ENCODE measurements around the gene PPP2R2C.

Gene PPP2R2C

GRCh38 chr4:6324999-6325787 lies 147.2 kb downstream of the PPP2R2C start:
- no peak for DNase-seq (ENCODE audit: low read depth in 1 of 2, low spot score in 1 of 2)
- Histone ChIP-seq H3K27ac (replicated peaks) (no peak overlapping the region), H3K4me3 (replicated peaks; ENCODE audit: insufficient read depth, low read length) (no peak overlapping the region)

GRCh38 chr4:6324461-6324998 lies 147.9 kb downstream of the PPP2R2C start:
- Histone ChIP-seq H3K4me3 (replicated peaks; ENCODE audit: insufficient read depth, low read length) (no peak overlapping the region), H3K27ac (replicated peaks) (no peak overlapping the region), H3K27me3 (ENCODE audit: insufficient read depth, poor library complexity, severe bottlenecking) (peaks cover 15% of the 10 kb centered on the region)
- no peak for TF ChIP-seq POLR2AphosphoS5 (IDR thresholded peaks at IDR 0.05; ENCODE audit: low read depth)
- TF ChIP-seq REST (IDR thresholded peaks at IDR 0.05; ENCODE audit: insufficient replicate concordance, low read depth), result no peak
- no peak for TF ChIP-seq GABPA (IDR thresholded peaks at IDR 0.05; ENCODE audit: low read depth)
- TF ChIP-seq CTCF (IDR thresholded peaks at IDR 0.05; ENCODE audit: insufficient read depth, low read length), result no peak
- no peak for TF ChIP-seq SPI1 (IDR thresholded peaks at IDR 0.05; ENCODE audit: borderline replicate concordance, low read depth)
- DNase-seq (ENCODE audit: low read depth in 1 of 2, low spot score in 1 of 2), result no peak

More at GRCh38 chr4:6324999-6325787, 147.2 kb downstream of the PPP2R2C start:
- TF ChIP-seq CTCF (IDR thresholded peaks at IDR 0.05; ENCODE audit: insufficient read depth, low read length) (no peak), POLR2AphosphoS5 (IDR thresholded peaks at IDR 0.05; ENCODE audit: low read depth) (no peak), REST (IDR thresholded peaks at IDR 0.05; ENCODE audit: insufficient replicate concordance, low read depth) (no peak), GABPA (IDR thresholded peaks at IDR 0.05; ENCODE audit: low read depth) (no peak), SPI1 (IDR thresholded peaks at IDR 0.05; ENCODE audit: borderline replicate concordance, low read depth) (no peak)
- H3K27me3 ChIP-seq (ENCODE audit: insufficient read depth, poor library complexity, severe bottlenecking), result peaks cover 15% of the 10 kb centered on the region

GRCh38 chr4:6322761-6323566 lies 149.4 kb downstream of the PPP2R2C start:
- H3K27ac ChIP-seq (replicated peaks), result no peak overlapping the region

More at GRCh38 chr4:6322761-6323566, 149.4 kb downstream of the PPP2R2C start:
- no peak for DNase-seq (ENCODE audit: low read depth in 1 of 2, low spot score in 1 of 2)
- Histone ChIP-seq H3K4me3 (replicated peaks; ENCODE audit: insufficient read depth, low read length) (no peak overlapping the region), H3K27me3 (ENCODE audit: insufficient read depth, poor library complexity, severe bottlenecking) (peaks cover 15% of the 10 kb centered on the region)
- TF ChIP-seq REST (IDR thresholded peaks at IDR 0.05; ENCODE audit: insufficient replicate concordance, low read depth) (no peak), GABPA (IDR thresholded peaks at IDR 0.05; ENCODE audit: low read depth) (no peak)

All from HL-60 (cell line).